ENCODE results near the gene NKAP. TPM values are rescaled to one million over a fixed set of nuclear protein-coding genes. Genes with fewer than 3 reads are reported as not detected.
A peak's percentile ranks its signal among the peaks of the same experiment; 100 is the strongest.
"Not testable (repeated sequence)": the region's sequence is repeated elsewhere in the genome, so short reads cannot be mapped to it uniquely, and the experiment has no call there.

The NKAP gene
- total and polyA plus RNA-seq, 2 donors from 2014 or later, result 7.7 to 9.9 TPM

GRCh38 chrX:119890626-119891025, 52.9 kb downstream of the NKAP start:
- H3K27me3 ChIP-seq (ENCODE audit: control insufficient read depth, insufficient read depth, low read length); H3K9me3 ChIP-seq (ENCODE audit: control insufficient read depth in 2 of 3, insufficient read depth in 1 of 3, low read length in 3 of 3); DNase-seq; H3K36me3 ChIP-seq (ENCODE audit: control insufficient read depth in 2 of 3, insufficient read depth in 3 of 3, low read length in 3 of 3); intact Hi-C loops (cut with DNase I); H3K4me1 ChIP-seq (ENCODE audit: control insufficient read depth in 2 of 3, insufficient read depth in 2 of 3, low read depth in 1 of 3, low read length in 3 of 3); H3K27ac ChIP-seq (ENCODE audit: low read depth in 2 of 2, low read length in 2 of 2); H3K9ac ChIP-seq (ENCODE audit: low read length in 3 of 3); FAIRE-seq; H3K4me3 ChIP-seq (ENCODE audit: low read length in 3 of 3): not testable (repeated sequence)

DNA sequence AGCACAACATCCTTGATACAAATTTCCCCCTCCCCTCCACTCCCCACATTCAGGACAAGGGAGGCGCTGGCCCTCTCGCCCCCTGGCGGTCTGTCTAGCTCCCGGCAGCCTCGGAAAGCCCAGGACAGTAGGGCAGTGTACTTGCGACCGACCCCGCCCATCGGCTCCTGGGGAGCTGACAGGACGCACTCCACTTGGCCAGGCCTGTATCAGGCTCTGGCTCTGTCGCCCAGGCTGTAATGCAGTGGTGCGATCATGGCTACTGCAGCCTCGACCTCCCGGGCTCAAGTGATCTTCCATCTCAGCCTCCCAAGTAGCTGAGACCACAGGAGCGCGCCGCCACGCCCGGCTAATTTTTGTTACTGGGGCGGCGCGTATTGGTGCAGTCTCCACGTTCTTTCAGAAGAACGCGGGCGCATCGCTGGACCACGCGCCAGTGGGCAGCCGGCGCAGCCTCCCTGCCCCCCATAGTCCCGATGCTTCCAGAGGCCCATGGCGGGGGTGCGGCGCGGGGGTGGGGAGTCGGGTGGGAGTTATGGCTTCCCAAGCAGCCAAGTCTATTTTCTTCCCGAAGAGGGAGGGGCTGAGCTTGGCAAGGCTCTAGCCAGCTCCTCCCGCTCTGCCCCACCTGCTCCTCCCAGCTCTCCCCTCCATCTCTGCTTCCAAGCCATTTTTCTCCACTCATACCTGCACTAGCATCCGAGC, 55.7 kb downstream of the NKAP start:
- Histone ChIP-seq H3K4me3 (ENCODE audit: low read length in 3 of 3) (peak overlapping the region in 1 of 3 donors; percentile 39), H3K9ac (ENCODE audit: low read length in 3 of 3) (no peak overlapping the region), H3K27ac (ENCODE audit: low read depth in 2 of 2, low read length in 2 of 2) (no peak overlapping the region), H3K27me3 (ENCODE audit: control insufficient read depth, insufficient read depth, low read length) (no peaks in the 10 kb centered on the region), H3K4me1 (ENCODE audit: control insufficient read depth in 2 of 3, insufficient read depth in 2 of 3, low read depth in 1 of 3, low read length in 3 of 3) (no peaks in the 10 kb centered on the region), H3K9me3 (ENCODE audit: control insufficient read depth in 2 of 3, insufficient read depth in 1 of 3, low read length in 3 of 3) (no peaks in the 10 kb centered on the region), H3K36me3 (ENCODE audit: control insufficient read depth in 2 of 3, insufficient read depth in 3 of 3, low read length in 3 of 3) (no peaks in the 10 kb centered on the region)
- intact Hi-C loops (cut with DNase I), result no loop called here
- FAIRE-seq (no peak), DNase-seq (peak; percentile 69 to 85 (median 76))
- TF ChIP-seq, protein P1, sequence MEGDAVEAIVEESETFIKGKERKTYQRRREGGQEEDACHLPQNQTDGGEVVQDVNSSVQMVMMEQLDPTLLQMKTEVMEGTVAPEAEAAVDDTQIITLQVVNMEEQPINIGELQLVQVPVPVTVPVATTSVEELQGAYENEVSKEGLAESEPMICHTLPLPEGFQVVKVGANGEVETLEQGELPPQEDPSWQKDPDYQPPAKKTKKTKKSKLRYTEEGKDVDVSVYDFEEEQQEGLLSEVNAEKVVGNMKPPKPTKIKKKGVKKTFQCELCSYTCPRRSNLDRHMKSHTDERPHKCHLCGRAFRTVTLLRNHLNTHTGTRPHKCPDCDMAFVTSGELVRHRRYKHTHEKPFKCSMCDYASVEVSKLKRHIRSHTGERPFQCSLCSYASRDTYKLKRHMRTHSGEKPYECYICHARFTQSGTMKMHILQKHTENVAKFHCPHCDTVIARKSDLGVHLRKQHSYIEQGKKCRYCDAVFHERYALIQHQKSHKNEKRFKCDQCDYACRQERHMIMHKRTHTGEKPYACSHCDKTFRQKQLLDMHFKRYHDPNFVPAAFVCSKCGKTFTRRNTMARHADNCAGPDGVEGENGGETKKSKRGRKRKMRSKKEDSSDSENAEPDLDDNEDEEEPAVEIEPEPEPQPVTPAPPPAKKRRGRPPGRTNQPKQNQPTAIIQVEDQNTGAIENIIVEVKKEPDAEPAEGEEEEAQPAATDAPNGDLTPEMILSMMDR (IDR thresholded peaks at IDR 0.05; ENCODE audit: borderline replicate concordance, extremely low read depth, insufficient read depth), result peak; percentile 28

- Histone ChIP-seq H3K4me3 (ENCODE audit: low read length in 3 of 3) (no peak overlapping the region), H3K9ac (ENCODE audit: low read length in 3 of 3) (no peak overlapping the region)
- FAIRE-seq, result no peak
These were observed 57.8 kb downstream of the NKAP start for GRCh38 chrX:119885554-119886428.

More at GRCh38 chrX:119885554-119886428, 57.8 kb downstream of the NKAP start:
- no peaks in the 10 kb centered on the region for H3K27me3 ChIP-seq (ENCODE audit: control insufficient read depth, insufficient read depth, low read length)
- no peaks in the 10 kb centered on the region for H3K9me3 ChIP-seq (ENCODE audit: control insufficient read depth in 2 of 3, insufficient read depth in 1 of 3, low read length in 3 of 3)
- TF ChIP-seq, protein P1 (IDR thresholded peaks at IDR 0.05; ENCODE audit: borderline replicate concordance, extremely low read depth, insufficient read depth), result no peak
- H3K27ac ChIP-seq (ENCODE audit: low read depth in 2 of 2, low read length in 2 of 2), result no peak overlapping the region
- intact Hi-C loops (cut with DNase I), result no loop called here
- H3K36me3 ChIP-seq (ENCODE audit: control insufficient read depth in 2 of 3, insufficient read depth in 3 of 3, low read length in 3 of 3), result no peaks in the 10 kb centered on the region
- no peaks in the 10 kb centered on the region for H3K4me1 ChIP-seq (ENCODE audit: control insufficient read depth in 2 of 3, insufficient read depth in 2 of 3, low read depth in 1 of 3, low read length in 3 of 3)
- DNase-seq, result no peak
